Midbrain (tissue), 1 donor: ENCODE results near the gene MSL3B.

Experiments
- DNase-seq: peaks from one replicate; lab custom pipeline; 2025; lab: John Stamatoyannopoulos, UW

The MSL3B gene

GRCh38 chr2:233832869-233833311 is 35.3 kb downstream of the MSL3B start:
- DNase-seq: no peak

- no peak for DNase-seq
These were observed 35.8 kb downstream of the MSL3B start for GRCh38 chr2:233832414-233832813.

GRCh38 chr2:233831861-233832260 is 36.3 kb downstream of the MSL3B start:
- no peak for DNase-seq

GRCh38 chr2:233831011-233831721 is 37.0 kb downstream of the MSL3B start:
- DNase-seq: no peak

- no peak for DNase-seq
These were observed 37.9 kb downstream of the MSL3B start for GRCh38 chr2:233830111-233830802.

- no peak for DNase-seq
These were observed 38.7 kb downstream of the MSL3B start for GRCh38 chr2:233829193-233830110.

GRCh38 chr2:233828546-233829192 is 39.5 kb downstream of the MSL3B start:
- DNase-seq: no peak

- no peak for DNase-seq
These were observed 43.8 kb downstream of the MSL3B start for GRCh38 chr2:233824373-233824772.

- no peak for DNase-seq
These were observed 44.5 kb downstream of the MSL3B start for GRCh38 chr2:233823731-233824121.

GRCh38 chr2:233822781-233823730 is 45.1 kb downstream of the MSL3B start:
- no peak for DNase-seq

- no peak for DNase-seq
These were observed 46.0 kb downstream of the MSL3B start for GRCh38 chr2:233822101-233822771.

- DNase-seq: no peak
These were observed 46.5 kb downstream of the MSL3B start for GRCh38 chr2:233821709-233822100.

- no peak for DNase-seq
These were observed 47.0 kb downstream of the MSL3B start for GRCh38 chr2:233821196-233821595.

- DNase-seq: no peak
These were observed 47.4 kb downstream of the MSL3B start for GRCh38 chr2:233820774-233821105.

GRCh38 chr2:233819884-233820773 is 48.1 kb downstream of the MSL3B start:
- DNase-seq: no peak

- no peak for DNase-seq
These were observed 49.3 kb downstream of the MSL3B start for GRCh38 chr2:233818639-233819621.

GRCh38 chr2:233817995-233818638 is 50.1 kb downstream of the MSL3B start:
- no peak for DNase-seq
